GM18858 (cell line): ENCODE results near the gene ARFGAP1.

Experiments
- ATAC-seq: cut with Tn5 transposase; IDR thresholded peaks from one replicate; pipeline ENCODE4 v1.9.1; 2021; ENCODE audit not compliant: unreplicated experiment

ARFGAP1 gene

GRCh38 chr20:63272105-63273058 is at the start of gene ARFGAP1:
Gene ARFGAP1 (plus strand): TSS chr20:63272813. CDS start chr20:63275581, 2,768 bp downstream.
- peak; percentile 66 for ATAC-seq

DNA sequence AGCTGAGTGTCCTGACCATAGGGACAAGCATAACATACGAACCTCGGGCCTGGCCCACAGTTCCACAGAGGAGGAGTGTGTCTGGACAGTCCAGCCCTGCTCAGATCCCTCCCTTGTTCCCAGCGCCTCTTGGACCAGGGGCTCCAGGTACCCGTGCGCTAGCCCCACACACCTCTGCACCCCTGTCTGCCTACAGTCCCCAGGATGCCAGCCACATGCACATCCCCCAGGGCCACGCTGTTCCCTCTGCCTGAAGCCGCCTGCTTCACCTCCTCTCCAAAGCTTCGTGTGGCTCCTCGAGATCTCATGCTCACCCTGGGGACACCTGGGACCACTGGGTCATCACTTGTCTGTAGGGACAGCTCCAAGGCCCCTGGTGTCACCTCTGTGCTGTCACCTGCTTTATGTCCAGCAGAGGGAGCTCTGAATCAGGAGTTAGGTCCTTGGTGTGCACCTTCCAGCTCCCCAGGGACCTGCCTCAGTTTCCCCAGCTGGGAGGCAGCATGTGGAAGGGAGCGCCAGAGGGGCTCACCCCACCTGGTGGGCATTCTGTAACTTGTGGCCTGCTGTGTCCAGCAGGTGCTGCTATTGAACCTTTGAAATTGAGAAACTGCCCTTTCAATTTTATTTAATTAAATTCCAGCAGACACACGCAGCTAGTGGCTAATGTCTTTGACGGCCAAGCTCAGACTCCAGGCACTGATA is 49.3 kb upstream of the ARFGAP1 start:
- ATAC-seq: no peak

GRCh38 chr20:63223826-63224207 is 48.8 kb upstream of the ARFGAP1 start:
- no peak for ATAC-seq

- ATAC-seq: no peak
These were observed 48.1 kb upstream of the ARFGAP1 start for GRCh38 chr20:63224412-63225081.

DNA sequence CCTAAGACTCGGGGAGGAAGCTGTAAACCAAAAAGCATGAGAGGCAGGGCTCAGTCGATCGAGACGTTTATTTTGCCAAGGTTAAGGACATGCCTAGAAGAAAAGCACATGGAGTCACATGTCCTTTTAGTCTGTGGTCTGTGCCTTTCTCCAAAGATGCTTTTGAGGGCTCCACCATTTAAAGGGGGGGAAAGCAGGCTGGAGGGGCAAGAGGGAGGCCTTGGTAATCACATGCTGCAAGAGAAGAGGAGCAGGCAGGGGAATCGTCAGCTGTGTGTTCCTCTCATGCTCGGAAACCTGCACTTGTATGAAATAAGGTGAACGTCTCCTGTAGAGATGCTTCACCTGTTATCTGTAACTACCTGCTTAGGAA is 47.5 kb upstream of the ARFGAP1 start:
- no peak for ATAC-seq

GRCh38 chr20:63226042-63226943 is 46.3 kb upstream of the ARFGAP1 start:
- ATAC-seq: no peak

DNA sequence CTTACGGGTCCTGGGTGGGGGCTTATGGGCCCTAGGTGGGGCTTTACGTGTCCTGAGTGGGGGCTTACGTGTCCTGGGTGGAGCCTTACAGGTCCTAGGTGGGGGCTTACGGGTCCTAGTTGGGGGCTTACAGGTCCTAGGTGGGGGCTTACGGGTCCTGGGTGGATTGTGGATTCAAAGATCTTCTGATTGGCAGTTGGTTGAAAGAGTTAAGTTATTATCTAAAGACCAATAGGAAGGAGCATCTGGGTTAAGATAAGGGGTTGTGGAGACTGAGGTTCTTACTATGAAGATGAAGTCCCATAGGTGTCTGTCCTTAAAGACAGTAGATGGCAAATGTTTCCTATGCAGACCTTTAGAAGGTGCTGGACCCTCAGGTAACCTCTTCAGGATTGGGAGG is 45.4 kb upstream of the ARFGAP1 start:
- ATAC-seq: no peak

DNA sequence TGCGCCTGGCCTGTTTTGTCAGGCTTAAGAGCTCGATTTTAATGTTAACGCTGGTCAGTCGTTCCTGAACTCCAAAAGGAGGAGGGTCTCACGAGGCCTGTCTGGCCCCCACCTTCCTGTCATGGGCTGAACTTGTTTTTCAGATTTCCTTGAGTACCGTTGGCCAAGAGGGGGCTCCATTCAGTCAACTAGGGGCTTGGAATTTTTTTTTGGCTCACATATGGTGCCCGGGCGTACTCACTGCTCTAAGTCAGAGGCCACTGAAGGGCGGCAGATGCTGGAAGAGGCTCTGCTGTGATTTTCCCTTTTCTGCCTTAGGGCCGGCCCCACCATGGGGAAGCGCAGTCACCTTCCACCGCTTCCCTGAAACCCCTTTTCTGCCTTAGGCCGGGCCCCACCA is 43.8 kb upstream of the ARFGAP1 start:
- ATAC-seq: no peak

DNA sequence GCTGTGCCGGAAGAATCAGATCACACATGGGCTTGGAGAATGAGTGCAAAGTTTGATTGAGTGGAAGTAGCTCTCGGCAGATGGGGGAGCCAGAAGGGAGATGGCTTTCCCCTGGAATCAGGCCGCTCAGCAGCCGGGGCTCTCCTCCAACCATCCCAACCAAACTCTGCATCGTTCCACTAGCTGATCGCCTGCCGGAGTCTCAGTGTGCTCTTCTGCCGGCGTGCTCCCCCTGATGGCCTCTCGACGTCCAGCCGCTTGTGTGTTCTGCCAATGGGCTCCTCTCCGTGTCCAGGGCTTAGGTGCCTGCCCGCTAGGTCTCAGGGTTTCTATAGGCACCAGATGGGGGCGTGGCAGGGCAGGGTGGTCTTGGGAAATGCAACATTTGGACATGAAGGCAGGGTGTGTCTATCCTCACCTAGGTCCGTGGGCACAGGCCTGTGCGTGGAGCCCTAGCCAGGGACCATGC is 41.8 kb upstream of the ARFGAP1 start:
- ATAC-seq: no peak

DNA sequence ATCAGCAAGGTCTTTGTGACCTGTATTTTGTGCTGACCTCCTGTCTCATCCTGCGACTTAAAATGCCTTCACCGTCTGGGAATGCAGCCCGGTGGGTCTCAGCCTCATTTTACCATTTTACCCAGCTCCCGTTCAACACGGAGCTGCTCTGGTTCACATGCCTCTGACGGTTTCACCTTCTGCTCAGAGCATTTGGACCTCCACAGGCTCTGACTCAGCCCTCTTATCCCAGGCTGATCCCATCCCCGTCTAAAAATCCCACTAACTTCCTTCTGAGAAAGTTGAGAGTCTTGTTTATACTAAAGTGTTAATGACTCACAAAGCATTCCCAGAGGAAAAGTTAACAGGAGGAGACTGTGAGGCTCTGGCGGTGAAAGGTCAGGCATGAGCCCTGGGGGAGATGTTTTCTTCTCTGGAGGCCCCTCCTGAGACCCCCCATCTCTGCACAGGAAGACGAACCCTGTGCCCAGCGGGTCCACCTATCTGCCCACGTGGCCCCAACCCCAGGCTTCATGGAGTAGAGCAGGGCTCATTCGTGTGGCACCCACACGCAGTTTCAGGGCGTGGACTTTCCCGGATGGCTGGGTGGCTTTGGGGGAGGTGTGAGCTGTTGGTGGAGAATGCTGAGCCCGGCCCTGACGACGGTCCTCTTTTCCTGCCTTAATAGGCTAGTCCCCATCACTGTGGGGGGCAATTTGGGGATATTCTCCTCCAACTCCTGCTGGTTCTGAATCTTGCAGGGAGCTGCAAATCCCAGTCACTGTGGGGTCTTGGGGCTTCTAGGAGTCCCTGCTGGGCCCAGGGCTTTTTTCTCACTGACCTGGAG is 40.2 kb upstream of the ARFGAP1 start:
- ATAC-seq: no peak

- no peak for ATAC-seq
These were observed 39.6 kb upstream of the ARFGAP1 start for GRCh38 chr20:63233061-63233344.

DNA sequence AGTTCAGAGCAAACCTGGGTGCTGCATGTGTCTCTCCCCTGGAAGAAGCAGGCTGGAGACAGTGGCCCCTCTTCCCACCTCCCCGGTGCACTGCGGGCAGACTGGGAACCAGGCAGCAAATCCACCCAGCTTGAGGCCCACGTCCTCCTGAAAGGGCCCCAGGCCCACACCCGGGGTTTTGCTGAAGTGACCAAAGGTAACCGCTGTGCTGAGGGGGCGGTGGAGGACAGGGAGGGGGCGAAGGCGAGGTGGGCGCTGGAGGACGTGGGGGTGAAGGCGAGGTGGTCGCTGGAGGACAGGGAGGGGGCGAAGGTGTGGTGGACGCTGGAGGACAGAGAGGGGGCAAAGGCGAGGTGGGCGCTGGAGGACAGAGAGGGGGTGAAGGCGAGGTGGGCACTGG is 38.7 kb upstream of the ARFGAP1 start:
- ATAC-seq: no peak

DNA sequence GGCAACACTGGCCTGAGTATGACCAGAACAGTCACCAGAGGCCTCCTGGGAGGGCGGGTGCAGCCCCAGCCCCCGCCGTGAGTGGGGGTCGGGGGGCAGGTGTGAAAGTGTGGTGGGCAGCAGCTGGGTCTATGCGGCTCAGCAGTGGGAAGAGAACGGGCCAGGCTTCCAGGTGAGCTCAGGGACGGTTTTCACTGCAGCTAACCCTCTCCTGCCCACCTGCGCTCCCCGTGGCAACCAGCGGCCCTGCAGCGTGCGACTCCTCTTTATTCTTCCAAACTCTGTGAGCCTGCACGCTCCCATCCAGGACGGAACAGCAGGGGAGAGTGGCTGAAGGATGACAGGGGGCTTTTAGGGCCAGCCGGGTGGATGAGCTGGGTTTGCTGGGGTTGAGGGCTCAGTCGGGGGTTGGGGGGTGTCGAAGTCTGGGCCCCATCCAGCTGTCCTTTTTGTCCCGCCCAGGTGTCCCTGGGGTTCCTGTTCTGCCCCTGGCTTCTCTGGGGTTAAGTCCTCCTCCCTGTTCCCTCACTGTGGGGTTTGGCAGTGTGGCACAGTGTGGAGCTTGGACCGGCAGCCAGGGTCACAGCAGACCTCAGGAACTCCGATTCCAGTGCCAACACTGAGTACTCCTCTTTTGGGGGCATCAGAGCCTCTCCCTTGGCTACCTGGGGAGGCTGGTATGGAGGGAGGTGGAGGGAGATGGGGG is 37.8 kb upstream of the ARFGAP1 start:
- no peak for ATAC-seq

DNA sequence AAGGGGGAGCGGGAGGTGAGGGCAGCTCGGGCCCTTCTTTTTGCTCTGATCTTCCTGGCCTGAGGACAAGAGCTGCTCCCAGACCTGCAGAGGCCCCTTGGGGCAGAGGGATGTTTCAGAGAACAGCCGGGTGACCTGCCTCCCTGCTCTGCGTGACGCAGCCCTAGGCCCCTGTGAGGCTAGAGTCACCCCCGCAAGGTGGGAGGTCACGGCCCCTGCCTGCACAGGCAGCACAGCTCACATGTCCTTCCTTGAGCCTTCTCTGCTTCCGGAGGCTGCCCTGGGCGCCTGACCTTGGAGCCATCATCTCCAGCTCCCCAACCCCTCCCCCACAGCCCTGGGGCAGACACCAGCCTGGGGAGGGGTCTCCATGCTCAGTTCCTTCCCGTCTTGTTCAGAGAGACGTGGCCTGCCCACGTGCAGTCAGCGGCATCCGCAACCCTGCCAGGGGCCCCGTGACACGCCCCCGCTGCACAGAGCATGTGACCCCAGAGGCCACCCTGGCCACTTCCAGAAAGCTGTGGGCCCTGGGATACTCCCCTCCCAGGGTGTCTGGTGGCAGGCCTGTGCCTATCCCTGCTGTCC is 37.1 kb upstream of the ARFGAP1 start, which contains the start of gene BIRC7:
Gene BIRC7, plus strand, starts transcription at position 507 of the 585 bp plus-strand sequence. CDS start 192 bp downstream, outside the sequence.
- no peak for ATAC-seq

DNA sequence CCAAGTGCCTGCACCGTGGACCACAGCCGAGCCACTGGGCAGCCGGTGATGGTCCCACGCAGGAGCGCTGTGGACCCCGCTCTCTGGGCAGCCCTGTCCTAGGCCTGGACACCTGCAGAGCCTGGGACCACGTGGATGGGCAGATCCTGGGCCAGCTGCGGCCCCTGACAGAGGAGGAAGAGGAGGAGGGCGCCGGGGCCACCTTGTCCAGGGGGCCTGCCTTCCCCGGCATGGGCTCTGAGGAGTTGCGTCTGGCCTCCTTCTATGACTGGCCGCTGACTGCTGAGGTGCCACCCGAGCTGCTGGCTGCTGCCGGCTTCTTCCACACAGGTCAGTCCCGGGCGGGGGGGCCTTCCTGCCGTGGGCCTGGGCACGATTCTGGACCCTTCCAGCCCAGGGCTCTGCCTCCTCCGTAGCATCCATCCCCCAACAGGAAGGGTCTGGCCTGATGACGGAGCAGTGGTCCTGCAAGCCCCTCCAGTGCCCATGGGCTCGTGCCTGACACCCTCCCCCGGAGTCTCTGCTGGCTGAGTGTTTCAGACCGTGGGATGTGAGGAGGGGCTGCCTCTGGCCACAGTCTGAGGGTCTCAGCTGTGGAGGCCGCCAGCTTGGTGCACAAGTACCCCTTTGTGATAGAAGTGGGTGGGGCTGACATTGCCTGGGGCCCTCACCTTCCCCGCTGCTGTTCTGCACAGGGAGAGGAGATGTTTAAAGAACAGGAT is 36.3 kb upstream of the ARFGAP1 start:
- ATAC-seq: no peak

- no peak for ATAC-seq
These were observed 34.6 kb upstream of the ARFGAP1 start for GRCh38 chr20:63238031-63238430.

DNA sequence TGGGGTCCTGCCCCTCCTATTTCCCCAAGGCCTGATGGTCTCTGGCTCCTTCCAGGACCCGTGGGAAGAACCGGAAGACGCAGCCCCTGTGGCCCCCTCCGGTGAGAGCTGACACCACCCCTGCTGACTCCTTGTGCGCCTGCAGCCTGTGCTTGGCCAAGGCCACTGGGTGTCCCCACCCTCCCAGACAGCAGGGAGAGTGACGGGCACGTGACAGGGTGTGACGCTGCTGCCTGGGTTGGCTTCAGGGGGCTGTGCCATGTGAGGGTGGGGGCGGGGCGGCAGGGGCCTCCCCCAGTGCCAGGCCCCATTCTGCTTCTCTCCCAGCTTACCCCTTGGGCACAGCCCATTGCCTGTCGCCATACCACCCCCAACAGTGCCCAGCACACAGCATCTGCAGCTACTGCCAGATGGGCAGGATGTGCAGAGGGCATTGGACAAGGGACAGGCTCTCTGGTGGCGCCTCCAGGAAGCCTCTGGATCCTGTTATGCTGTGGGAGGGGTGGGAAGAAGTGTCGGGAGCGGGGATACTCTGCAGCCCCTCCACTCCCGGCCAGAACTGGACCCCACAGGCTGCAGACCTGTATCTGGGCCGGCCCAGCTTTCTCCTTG is 34.0 kb upstream of the ARFGAP1 start:
- no peak for ATAC-seq

- no peak for ATAC-seq
These were observed 33.2 kb upstream of the ARFGAP1 start for GRCh38 chr20:63239431-63239830.
